Posterior vena cava (tissue), 2 donors: Measurements from ENCODE around the gene FCAMR. TPM values are rescaled to one million over a fixed set of nuclear protein-coding genes. Genes with fewer than 3 reads are reported as not detected.

Source experiments
- DNase-seq: peaks from one replicate; pipeline ENCODE4 v3.0.0-alpha.2; 2020; ENCODE audit warnings: low spot score
- intact Hi-C, 2 donors: fragments of 100-400 bp; cut with DNase I; formaldehyde crosslinking; loops; one replicate each; pipeline versions ENCODE4 v1.14.1 to v1.14.2; 2022 to 2023
- total RNA-seq, 2 donors: library from RNA; stranded (reverse); fragmentation: NEBNext Ultra II Directional; extraction: Animal tissue kit (Norgen Biotek cat#: 25700); gene quantifications; one replicate each; pipeline ENCODE4 v1.2.1, GENCODE V29; 2021
- donor health status: DM: yes; HTN: yes; CAD: no.
- donor health status: DM: yes; HTN: yes; CAD: no.

FCAMR gene
- total RNA-seq, 2 donors from 2014 or later, result not detected

GRCh38 chr1:206916000-206916709 is 54.1 kb downstream of the FCAMR start:
- peak; percentile 43 for DNase-seq
- intact Hi-C loops, result loop anchor here (10.0 kb wide), 1 partner anchor 431 kb away; no protein-coding TSS in a partner anchor

- DNase-seq, result peak; percentile 65
- intact Hi-C loops, result loop anchor here (10.0 kb wide), 1 partner anchor 430 kb away; no protein-coding TSS in a partner anchor
Observed at GRCh38 chr1:206915030-206915735, 55.1 kb downstream of the FCAMR start.

- intact Hi-C loops, result loop anchor here (5.0 to 10.0 kb wide), 2 partner anchors 282 to 429 kb away; no protein-coding TSS in a partner anchor
- peak; percentile 32 for DNase-seq
Observed at GRCh38 chr1:206913766-206914537, 56.3 kb downstream of the FCAMR start.

DNA sequence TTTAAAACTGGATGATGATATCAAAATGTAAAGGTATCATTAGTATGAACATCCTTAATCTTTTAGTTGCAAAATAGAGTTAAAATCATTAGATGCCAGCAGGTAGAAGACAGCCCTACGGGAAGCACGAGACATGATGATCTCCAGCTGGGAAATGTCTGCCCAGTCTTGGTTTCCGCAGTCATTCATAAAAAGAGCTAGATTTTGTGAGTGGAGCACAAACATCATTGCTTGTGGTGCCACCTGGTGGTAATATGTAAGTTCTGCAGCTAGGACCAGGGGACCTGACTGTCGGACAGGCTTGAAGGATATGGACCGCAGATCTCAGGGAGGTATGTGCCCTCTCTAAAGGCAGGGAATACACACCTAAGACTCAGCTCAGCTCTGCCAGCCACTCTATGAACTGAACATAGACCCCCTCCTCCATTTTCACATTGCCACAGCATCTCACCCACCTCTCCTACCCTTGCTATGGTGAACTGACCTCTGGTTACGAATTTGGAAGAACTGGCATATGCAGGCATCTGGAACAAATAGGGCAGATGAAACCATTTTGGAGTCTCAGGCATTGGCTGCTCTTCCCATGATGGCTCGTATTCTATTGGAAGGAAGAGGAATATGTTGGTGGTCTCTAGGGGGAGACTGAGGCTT is 57.7 kb downstream of the FCAMR start:
- intact Hi-C loops, result loop anchor here (5.0 to 10.0 kb wide), 2 partner anchors 280 to 428 kb away; no protein-coding TSS in a partner anchor

GRCh38 chr1:206911064-206911663 is 59.1 kb downstream of the FCAMR start:
- intact Hi-C loops, result loop anchor here (5.0 to 10.0 kb wide), 2 partner anchors 279 to 426 kb away; no protein-coding TSS in a partner anchor
- DNase-seq, result peak; percentile 16

More for the DNA sequence above, 57.7 kb downstream of the FCAMR start:
- DNase-seq, result peak; percentile 78

- DNase-seq, result peak; percentile 50
- intact Hi-C loops, result loop anchor here (5.0 to 10.0 kb wide), 4 partner anchors 175 to 425 kb away; no protein-coding TSS in a partner anchor
Observed at GRCh38 chr1:206909883-206910318, 60.4 kb downstream of the FCAMR start.

DNA sequence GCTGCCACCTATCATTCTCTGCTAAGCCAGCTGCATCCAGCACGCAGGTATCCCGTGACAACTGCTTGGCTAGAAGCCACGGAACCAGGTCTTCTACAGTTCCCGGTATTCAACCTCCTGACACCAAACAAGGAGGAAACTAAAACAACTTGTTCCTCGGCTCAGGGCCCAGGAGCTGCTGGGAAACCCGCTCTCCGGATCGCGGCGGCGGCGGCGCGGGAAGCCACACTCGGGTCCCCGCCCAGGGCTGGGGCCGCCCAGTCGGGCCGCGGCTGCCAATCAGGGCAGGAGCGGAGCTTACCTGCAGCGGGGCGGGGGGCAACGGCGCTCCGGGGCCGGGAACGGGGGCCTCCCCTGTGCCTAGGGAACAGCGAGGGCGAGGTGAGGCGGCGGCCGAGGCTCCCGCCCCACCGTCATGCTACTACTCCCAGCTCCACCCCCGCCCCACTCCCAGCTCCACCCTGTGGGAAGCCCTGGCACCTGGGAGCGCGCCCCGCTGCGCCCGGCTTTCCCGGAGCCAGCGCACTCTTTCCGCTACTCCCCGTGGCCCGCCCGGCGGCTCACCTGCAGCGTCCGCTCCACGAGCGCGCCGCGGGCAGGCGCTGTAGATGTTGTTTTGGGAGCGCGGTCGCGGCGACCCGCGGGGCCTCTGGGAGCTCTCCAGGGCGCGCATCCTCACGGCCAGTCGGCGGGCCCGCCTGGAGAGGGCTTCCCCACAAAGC is 60.9 kb downstream of the FCAMR start:
- intact Hi-C loops, result loop anchor here (5.0 to 10.0 kb wide), 2 partner anchors 175 to 182 kb away; no protein-coding TSS in a partner anchor
- peak; percentile 83 for DNase-seq

DNA sequence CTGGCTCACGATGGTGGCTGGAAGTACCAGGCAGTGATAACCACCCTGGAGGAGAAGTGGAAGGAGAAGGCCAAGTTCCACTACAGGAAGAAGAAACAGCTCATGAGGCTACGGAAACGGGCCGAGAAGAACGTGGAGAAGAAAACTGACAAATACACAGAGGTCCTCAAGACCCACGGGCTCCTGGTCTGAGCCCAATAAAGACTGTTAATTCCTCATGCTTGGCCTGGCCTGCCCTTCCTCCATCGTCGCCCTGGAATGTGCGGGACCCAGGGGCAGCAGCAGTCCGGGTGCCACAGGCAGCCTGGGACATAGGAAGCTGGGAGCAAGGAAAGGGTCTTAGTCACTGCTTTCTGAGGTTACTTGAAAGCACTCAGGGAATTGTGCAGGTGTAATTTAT is 62.2 kb downstream of the FCAMR start:
- peak; percentile 55 for DNase-seq
- intact Hi-C loops, result loop anchor here (5.0 to 10.0 kb wide), 2 partner anchors 173 to 181 kb away; no protein-coding TSS in a partner anchor

Other genes starting within 250 kb of the FCAMR start
- not detected for gene IL19, start 199.7 kb downstream of the FCAMR start, total RNA-seq
- gene IL10, start 198.0 kb downstream of the FCAMR start, total RNA-seq, result 1 to 10 TPM; 5.2 to 6.1 TPM
- gene IL20, start 104.8 kb downstream of the FCAMR start, total RNA-seq, result not detected
- gene IL24, start 73.0 kb downstream of the FCAMR start, total RNA-seq, result not detected
- 1 to 10 TPM; 1.4 to 3.3 TPM for gene FCMR, start 48.5 kb downstream of the FCAMR start, total RNA-seq
- under 1 TPM; 0.33 to 0.79 TPM for gene PIGR, start 24.0 kb downstream of the FCAMR start, total RNA-seq
- not detected for gene C1orf116, start 62.3 kb upstream of the FCAMR start, total RNA-seq
- 1 to 10 TPM; 6.6 to 7.0 TPM for gene YOD1, start 80.7 kb upstream of the FCAMR start, total RNA-seq
- gene PFKFB2, start 82.8 kb upstream of the FCAMR start, total RNA-seq, result 10 to 100 TPM; 10.2 to 13.0 TPM
- gene C4BPB, start 118.4 kb upstream of the FCAMR start, total RNA-seq, result 1 to 10 TPM in 1 of 2 donors, under 1 TPM in 1; 0.43 to 3.3 TPM
- under 1 TPM in 1 of 2 donors, not detected in 1; 0.37 TPM for gene C4BPA, start 133.8 kb upstream of the FCAMR start, total RNA-seq